Measurements from ENCODE around the gene ARAF.

DNA sequence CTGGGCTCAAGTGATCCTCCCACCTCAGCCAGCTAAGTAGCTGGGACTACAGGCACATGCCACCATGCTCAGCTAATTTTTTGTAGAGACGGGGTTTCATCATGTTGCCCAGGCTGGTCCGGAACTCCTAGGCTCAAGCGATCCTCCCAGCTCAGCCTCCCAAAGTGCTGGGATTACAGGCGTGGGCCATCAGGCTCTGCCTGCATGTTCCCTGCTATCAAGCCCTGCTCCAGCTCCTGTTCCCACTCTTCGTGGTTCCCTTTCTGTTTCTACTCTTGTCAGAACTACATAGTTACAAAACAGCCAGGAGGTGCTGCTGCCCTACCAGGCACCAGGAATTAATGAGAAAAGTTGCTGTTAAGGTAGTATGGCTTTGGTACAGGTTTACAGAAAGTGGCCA lies 30.0 kb downstream of the ARAF start:
- TF ChIP-seq CTCF (IDR thresholded peaks at IDR 0.05; ENCODE audit: insufficient read depth, low read depth, low read length), result no peak
- no peak for TF ChIP-seq EZH2 (IDR thresholded peaks at IDR 0.05; ENCODE audit: insufficient read depth, low read length)

All from astrocyte (in vitro differentiated cells and primary cell).